Trophoblast cell (in vitro differentiated cells and primary cell): ENCODE results near the gene NKIRAS1.

Experiments used
- DNase-seq, 2 donors: peaks; one replicate each; pipeline ENCODE4 v3.0.0-alpha.2; 2016
- H2AFZ ChIP-seq: 2 replicates; pipeline ENCODE4 v1.6.1; 2013; ENCODE audit warnings: low read length, moderate library complexity, mild to moderate bottlenecking; ENCODE audit not compliant: insufficient read depth, poor library complexity
- H2AK5ac ChIP-seq: 2 replicates; pipeline ENCODE4 v1.6.1; 2013; ENCODE audit warnings: mild to moderate bottlenecking, low read length
- H2BK120ac ChIP-seq: 2 replicates; pipeline ENCODE4 v1.6.1; 2013; ENCODE audit warnings: low read length, mild to moderate bottlenecking, moderate library complexity; ENCODE audit not compliant: insufficient read depth, poor library complexity
- H2BK12ac ChIP-seq: 2 replicates; pipeline ENCODE4 v1.6.1; 2013; ENCODE audit warnings: mild to moderate bottlenecking, low read length, moderate library complexity
- H2BK5ac ChIP-seq: 2 replicates; pipeline ENCODE4 v1.6.1; 2013; ENCODE audit warnings: low read length, low read depth, moderate library complexity, mild to moderate bottlenecking; ENCODE audit not compliant: poor library complexity
- H3K14ac ChIP-seq: 2 replicates; pipeline ENCODE4 v1.6.1; 2013; ENCODE audit warnings: mild to moderate bottlenecking, low read length
- H3K18ac ChIP-seq: 2 replicates; pipeline ENCODE4 v1.6.1; 2013; ENCODE audit warnings: mild to moderate bottlenecking, low read length
- H3K23ac ChIP-seq: 2 replicates; pipeline ENCODE4 v1.6.1; 2013; ENCODE audit warnings: low read length
- H3K27ac ChIP-seq: 2 replicates; pipeline ENCODE4 v1.5.1; 2013; ENCODE audit warnings: low read depth, mild to moderate bottlenecking, inconsistent platforms, low read length, moderate library complexity
- H3K27me3 ChIP-seq: 2 replicates; pipeline ENCODE4 v1.6.1; 2013; ENCODE audit warnings: inconsistent platforms, mild to moderate bottlenecking, low read length, moderate library complexity; ENCODE audit not compliant: insufficient read depth
- H3K36me3 ChIP-seq, 2 experiments: 1 replicate in 1 of 2; 2 replicates in 1 of 2; pipeline ENCODE4 v1.6.1; 2013; ENCODE audit warnings: low read length in 2 of 2, mild to moderate bottlenecking in 2 of 2, moderate library complexity in 1 of 2; ENCODE audit not compliant: insufficient read depth in 2 of 2, control insufficient read depth in 1 of 2
- H3K4ac ChIP-seq: 2 replicates; pipeline ENCODE4 v1.6.1; 2013; ENCODE audit warnings: low read depth, mild to moderate bottlenecking, low read length, moderate library complexity
- H3K4me1 ChIP-seq, 2 experiments: 1 replicate in 1 of 2; 2 replicates in 1 of 2; pipeline ENCODE4 v1.6.1; 2013; ENCODE audit warnings: low read length in 2 of 2, mild to moderate bottlenecking in 2 of 2, moderate library complexity in 1 of 2; ENCODE audit not compliant: insufficient read depth in 2 of 2, control insufficient read depth in 1 of 2
- H3K4me2 ChIP-seq: 2 replicates; pipeline ENCODE4 v1.6.1; 2013; ENCODE audit warnings: inconsistent platforms, mild to moderate bottlenecking, low read length, moderate library complexity
- H3K4me3 ChIP-seq: 2 replicates; pipeline ENCODE4 v1.5.1; 2013; ENCODE audit warnings: mild to moderate bottlenecking, low read depth, low read length, inconsistent platforms
- H3K79me1 ChIP-seq: one replicate; pipeline ENCODE4 v1.6.1; 2013; ENCODE audit warnings: low read length
- H3K79me2 ChIP-seq: 2 replicates; pipeline ENCODE4 v1.6.1; 2013; ENCODE audit warnings: low read length, mild to moderate bottlenecking; ENCODE audit not compliant: control insufficient read depth, insufficient read depth, poor library complexity
- H3K9ac ChIP-seq: 2 replicates; pipeline ENCODE4 v1.6.1; 2013; ENCODE audit warnings: mild to moderate bottlenecking, low read length
- H3K9me3 ChIP-seq: 2 replicates; pipeline ENCODE4 v1.6.1; 2013; ENCODE audit warnings: low read depth, mild to moderate bottlenecking, control low read depth, inconsistent platforms, low read length; ENCODE audit not compliant: insufficient read depth
- H4K12ac ChIP-seq: 2 replicates; pipeline ENCODE4 v1.6.1; 2013; ENCODE audit warnings: low read depth, mild to moderate bottlenecking, low read length, moderate library complexity
- H4K8ac ChIP-seq: 2 replicates; pipeline ENCODE4 v1.6.1; 2013; ENCODE audit warnings: low read depth, mild to moderate bottlenecking, low read length, moderate library complexity
- H4K91ac ChIP-seq: one replicate; pipeline ENCODE4 v1.6.1; 2013; ENCODE audit warnings: low read depth, mild to moderate bottlenecking, low read length, moderate library complexity
- WGBS: extraction: QIAGEN DNeasy Blood & Tissue Kit; methylation state at CpG from one replicate; pipeline ENCODE4 v1.1.7; 2013; ENCODE audit warnings: missing lambda C conversion rate; ENCODE audit not compliant: insufficient read length, insufficient coverage; ENCODE audit errors: extremely low coverage; 5-methylcytosine and 5-hydroxymethylcytosine counted together

NKIRAS1 gene

DNA sequence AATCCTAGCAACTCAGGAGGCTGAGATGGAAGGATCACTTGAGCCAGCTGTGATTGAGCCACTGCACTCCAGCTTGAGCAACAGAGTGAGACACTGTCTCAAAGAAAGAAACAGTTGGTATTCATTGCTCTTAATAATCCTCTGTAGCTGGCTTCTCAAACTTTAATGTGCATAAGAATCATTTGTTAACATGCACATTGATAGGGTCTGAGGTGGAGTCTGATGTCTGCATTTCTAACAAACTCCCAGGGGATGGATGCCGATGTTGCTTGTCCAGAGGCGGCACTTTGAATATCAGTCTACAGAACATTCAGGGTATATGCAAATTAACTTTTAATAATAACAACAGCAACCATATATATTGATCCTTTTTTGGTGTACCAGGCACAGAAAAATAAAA lies 39.9 kb downstream of the NKIRAS1 start:
- no CpG with 5 or more reads among the region's 2 CpGs for WGBS
- Histone ChIP-seq H3K4me2 (no peak overlapping the region), H4K8ac (no peak overlapping the region), H3K23ac (no peak overlapping the region), H2AK5ac (no peak overlapping the region), H2BK5ac (no peak overlapping the region), H3K36me3 (peaks cover 4 to 6% of the 10 kb centered on the region in 2 experiments), H4K12ac (no peak overlapping the region), H2BK120ac (no peak overlapping the region), H3K79me1 (no peaks in the 10 kb centered on the region), H2AFZ (no peak overlapping the region), H3K18ac (no peak overlapping the region), H3K27ac (no peak overlapping the region), H3K9me3 (peaks cover 2% of the 10 kb centered on the region), H3K4me3 (no peak overlapping the region), H4K91ac (no peak overlapping the region), H3K4me1 (peaks cover 0 to 6% of the 10 kb centered on the region in 2 experiments), H3K79me2 (no peaks in the 10 kb centered on the region), H3K4ac (no peak overlapping the region), H2BK12ac (no peak overlapping the region), H3K14ac (no peak overlapping the region), H3K9ac (no peak overlapping the region), H3K27me3 (no peaks in the 10 kb centered on the region)
- DNase-seq, result no peak

- H3K4me1 ChIP-seq, result peaks cover 0 to 6% of the 10 kb centered on the region in 2 experiments
- no peak overlapping the region for H2AFZ ChIP-seq
- no peak overlapping the region for H3K9ac ChIP-seq
Observed at GRCh38 chr3:23875113-23875725, 41.6 kb downstream of the NKIRAS1 start.

GRCh38 chr3:23874359-23875112 lies 42.3 kb downstream of the NKIRAS1 start:
- Histone ChIP-seq H2BK120ac (no peak overlapping the region), H3K18ac (no peak overlapping the region), H3K36me3 (peaks cover 1 to 2% of the 10 kb centered on the region in 2 experiments), H3K27me3 (no peaks in the 10 kb centered on the region), H2BK12ac (no peak overlapping the region), H3K79me1 (no peaks in the 10 kb centered on the region), H3K4me3 (no peak overlapping the region), H4K12ac (no peak overlapping the region), H2AFZ (no peak overlapping the region), H3K9ac (no peak overlapping the region), H3K14ac (no peak overlapping the region), H2BK5ac (no peak overlapping the region), H3K27ac (no peak overlapping the region), H3K4me2 (no peak overlapping the region), H3K4ac (no peak overlapping the region), H4K8ac (no peak overlapping the region), H4K91ac (no peak overlapping the region), H3K9me3 (no peaks in the 10 kb centered on the region), H3K23ac (no peak overlapping the region), H3K79me2 (no peaks in the 10 kb centered on the region), H3K4me1 (peaks cover 0 to 6% of the 10 kb centered on the region in 2 experiments), H2AK5ac (no peak overlapping the region)
- no CpG with 5 or more reads among the region's 6 CpGs for WGBS
- DNase-seq, result peak; percentile 77 to 93

More at GRCh38 chr3:23875113-23875725, 41.6 kb downstream of the NKIRAS1 start:
- Histone ChIP-seq H3K4ac (no peak overlapping the region), H3K23ac (no peak overlapping the region), H3K4me3 (no peak overlapping the region), H3K9me3 (no peaks in the 10 kb centered on the region), H3K4me2 (no peak overlapping the region), H3K27ac (no peak overlapping the region), H4K8ac (no peak overlapping the region), H2AK5ac (no peak overlapping the region), H3K14ac (no peak overlapping the region), H4K12ac (no peak overlapping the region), H3K79me2 (no peaks in the 10 kb centered on the region), H2BK12ac (no peak overlapping the region), H4K91ac (no peak overlapping the region), H3K18ac (no peak overlapping the region), H2BK5ac (no peak overlapping the region), H3K79me1 (no peaks in the 10 kb centered on the region), H3K36me3 (peaks cover 2% of the 10 kb centered on the region in 2 experiments), H2BK120ac (no peak overlapping the region), H3K27me3 (no peaks in the 10 kb centered on the region)
- no CpG with 5 or more reads among the region's 4 CpGs for WGBS
- peak; percentile 18 to 84 for DNase-seq

GRCh38 chr3:23873941-23874340 lies 42.8 kb downstream of the NKIRAS1 start:
- Histone ChIP-seq H3K4me1 (peaks cover 0 to 6% of the 10 kb centered on the region in 2 experiments), H3K9ac (no peak overlapping the region), H3K23ac (no peak overlapping the region), H3K4me2 (no peak overlapping the region), H3K27ac (no peak overlapping the region), H2AK5ac (no peak overlapping the region), H3K9me3 (no peaks in the 10 kb centered on the region), H4K91ac (no peak overlapping the region), H2BK120ac (no peak overlapping the region), H3K14ac (no peak overlapping the region), H3K4me3 (no peak overlapping the region), H3K27me3 (no peaks in the 10 kb centered on the region), H2BK5ac (no peak overlapping the region), H2AFZ (no peak overlapping the region), H3K79me2 (no peaks in the 10 kb centered on the region), H3K79me1 (no peaks in the 10 kb centered on the region), H4K12ac (no peak overlapping the region), H4K8ac (no peak overlapping the region), H2BK12ac (no peak overlapping the region), H3K4ac (no peak overlapping the region), H3K36me3 (peaks cover 0 to 2% of the 10 kb centered on the region in 2 experiments), H3K18ac (no peak overlapping the region)
- DNase-seq, result no peak
- no CpG with 5 or more reads among the region's 2 CpGs for WGBS
